IMR-90 (cell line): ENCODE data around the gene DLG5. TPM values are rescaled to one million over a fixed set of nuclear protein-coding genes. Genes with fewer than 3 reads are reported as not detected.

ENCODE experiments used
- ATAC-seq: fragments of 200-7000 bp; cut with Tn5 transposase; 2 replicates; pipeline ENCODE4 v1.9.1; 2020; ENCODE audit warnings: low read depth, mild to moderate bottlenecking, moderate library complexity
- BruUV-seq: library from RNA; stranded (reverse); fragments of 400-500 nt; replicated peaks from 2 replicates; lab custom pipeline; 2021; lab: Mats Ljungman, UMichigan
- CTCF ChIA-PET: fragments of 300-600 bp; formaldehyde crosslinking; extraction: SDS; loops from one replicate; lab custom pipeline; 2021; ENCODE audit warnings: antibody characterized with exemption; lab: Yijun Ruan, JAX
- POLR2A ChIA-PET: fragments of 300-600 bp; sonication (Branson Sonifier 250); formaldehyde crosslinking; loops from one replicate; lab custom pipeline; 2022; ENCODE audit warnings: antibody characterized with exemption; ENCODE audit not compliant: unreplicated experiment; lab: Charles Lee
- DNase-seq: peaks from one replicate; pipeline ENCODE4 v3.0.0; 2013
- H2AFZ ChIP-seq: replicated peaks from 2 replicates; pipeline ENCODE3; 2013; ENCODE audit warnings: low read length, mild to moderate bottlenecking; ENCODE audit not compliant: poor library complexity
- H2AK5ac ChIP-seq: 2 replicates; pipeline ENCODE4 v1.6.1; 2013; ENCODE audit warnings: low read depth, low read length, inconsistent platforms
- H2AK9ac ChIP-seq: replicated peaks from 2 replicates; pipeline ENCODE3; 2013; ENCODE audit warnings: mild to moderate bottlenecking, low read depth, low read length, moderate library complexity; ENCODE audit not compliant: poor library complexity
- H2BK120ac ChIP-seq: 2 replicates; pipeline ENCODE4 v1.6.1; 2013; ENCODE audit warnings: low read depth, low read length, inconsistent platforms
- H2BK15ac ChIP-seq: 3 replicates; pipeline ENCODE4 v1.6.1; 2013; ENCODE audit warnings: low read depth, low read length, inconsistent platforms
- H2BK20ac ChIP-seq: 2 replicates; pipeline ENCODE4 v1.6.1; 2013; ENCODE audit warnings: low read depth, mild to moderate bottlenecking, inconsistent platforms, low read length, moderate library complexity
- H2BK5ac ChIP-seq: 2 replicates; pipeline ENCODE4 v1.6.1; 2013; ENCODE audit warnings: mild to moderate bottlenecking, low read depth, low read length, inconsistent platforms; ENCODE audit not compliant: poor library complexity, severe bottlenecking
- H3K14ac ChIP-seq: replicated peaks from 2 replicates; pipeline ENCODE4 v1.6.1; 2013; ENCODE audit warnings: low read depth, low read length, inconsistent platforms
- H3K18ac ChIP-seq: 2 replicates; pipeline ENCODE4 v1.6.1; 2013; ENCODE audit warnings: low read depth, low read length, control low read depth
- H3K23ac ChIP-seq: 2 replicates; pipeline ENCODE4 v1.6.1; 2013; ENCODE audit warnings: low read depth, low read length, inconsistent platforms
- H3K27ac ChIP-seq: 2 replicates; pipeline ENCODE4 v1.5.1; 2013; ENCODE audit warnings: mild to moderate bottlenecking, control low read depth, low read length; ENCODE audit not compliant: insufficient read depth
- H3K27me3 ChIP-seq: 2 replicates; pipeline ENCODE4 v1.6.1; 2013; ENCODE audit warnings: low read length; ENCODE audit not compliant: control insufficient read depth, insufficient read depth
- H3K36me3 ChIP-seq: 2 replicates; pipeline ENCODE4 v1.6.1; 2013; ENCODE audit warnings: low read length, mixed read lengths; ENCODE audit not compliant: control insufficient read depth, insufficient read depth
- H3K4ac ChIP-seq: 2 replicates; pipeline ENCODE4 v1.6.1; 2013; ENCODE audit warnings: low read depth, low read length, inconsistent platforms
- H3K4me1 ChIP-seq: 2 replicates; pipeline ENCODE4 v1.6.1; 2013; ENCODE audit warnings: low read length, mixed read lengths; ENCODE audit not compliant: control insufficient read depth, insufficient read depth
- H3K4me2 ChIP-seq: 2 replicates; pipeline ENCODE4 v1.6.1; 2013; ENCODE audit warnings: low read depth, mild to moderate bottlenecking, control low read depth, low read length, moderate library complexity
- H3K4me3 ChIP-seq: 2 replicates; pipeline ENCODE4 v1.5.1; 2013; ENCODE audit warnings: low read depth, mild to moderate bottlenecking, control low read depth, low read length, moderate library complexity; ENCODE audit not compliant: insufficient read depth
- H3K56ac ChIP-seq: 2 replicates; pipeline ENCODE4 v1.6.1; 2013; ENCODE audit warnings: low read length, inconsistent platforms; ENCODE audit not compliant: insufficient read depth; ENCODE audit errors: extremely low read depth
- H3K79me1 ChIP-seq, 2 experiments: 2 replicates each; pipeline ENCODE4 v1.6.1; 2013; ENCODE audit warnings: low read length in 2 of 2, inconsistent platforms in 1 of 2, low read depth in 1 of 2
- H3K9ac ChIP-seq: 2 replicates; pipeline ENCODE4 v1.6.1; 2013; ENCODE audit warnings: low read depth, low read length, control low read depth
- H3K9me1 ChIP-seq: 2 replicates; pipeline ENCODE4 v1.6.1; 2013; ENCODE audit warnings: low read length, inconsistent platforms; ENCODE audit not compliant: insufficient read depth
- H3K9me3 ChIP-seq: 2 replicates; pipeline ENCODE4 v1.6.1; 2013; ENCODE audit warnings: low read length; ENCODE audit not compliant: control insufficient read depth, insufficient read depth
- H4K20me1 ChIP-seq: 2 replicates; pipeline ENCODE4 v1.6.1; 2013; ENCODE audit warnings: low read length, inconsistent platforms; ENCODE audit not compliant: insufficient read depth
- H4K5ac ChIP-seq: 2 replicates; pipeline ENCODE4 v1.6.1; 2013; ENCODE audit warnings: mild to moderate bottlenecking, low read depth, low read length, control low read depth
- H4K8ac ChIP-seq, 2 experiments: 2 replicates each; pipeline ENCODE4 v1.6.1; 2013; ENCODE audit warnings: low read depth in 2 of 2, low read length in 2 of 2, control low read depth in 1 of 2, inconsistent platforms in 1 of 2
- H4K91ac ChIP-seq: 2 replicates; pipeline ENCODE4 v1.6.1; 2013; ENCODE audit warnings: low read depth, low read length, inconsistent platforms; ENCODE audit not compliant: insufficient read depth
- BHLHE40 ChIP-seq: fragments of 150-350 bp; IDR thresholded peaks from 2 replicates; pipeline ENCODE4 v1.6.1; 2016; ENCODE audit warnings: mild to moderate bottlenecking, low read depth, low read length
- CEBPB ChIP-seq: IDR thresholded peaks from 2 replicates; pipeline ENCODE4 v1.6.1; 2012; ENCODE audit warnings: low read depth, low read length, improper control_type of control experiment
- CHD1 ChIP-seq: IDR thresholded peaks from 2 replicates; pipeline ENCODE4 v1.6.1; 2012; ENCODE audit warnings: low read depth, low read length, improper control_type of control experiment
- FOS ChIP-seq: fragments of 150-350 bp; IDR thresholded peaks from 2 replicates; pipeline ENCODE4 v1.6.1; 2016; ENCODE audit warnings: low read depth, low read length
- MAFK ChIP-seq: IDR thresholded peaks from 2 replicates; pipeline ENCODE4 v1.6.1; 2012; ENCODE audit warnings: low read depth, low read length, improper control_type of control experiment
- MAZ ChIP-seq: IDR thresholded peaks from 2 replicates; pipeline ENCODE4 v1.6.1; 2012; ENCODE audit warnings: low read depth, mild to moderate bottlenecking, low read length, improper control_type of control experiment, moderate library complexity, borderline replicate concordance
- MXI1 ChIP-seq: IDR thresholded peaks from 2 replicates; pipeline ENCODE4 v1.6.1; 2012; ENCODE audit warnings: low read depth, mild to moderate bottlenecking, low read length, moderate library complexity, borderline replicate concordance
- NFE2L2 ChIP-seq: fragments of 150-350 bp; IDR thresholded peaks from 2 replicates; pipeline ENCODE4 v1.6.1; 2016; ENCODE audit warnings: low read depth, mild to moderate bottlenecking, low read length
- POLR2A ChIP-seq: IDR thresholded peaks from 2 replicates; pipeline ENCODE4 v1.6.1; 2012; ENCODE audit warnings: mild to moderate bottlenecking, low read depth, low read length
- RAD21 ChIP-seq: IDR thresholded peaks from 2 replicates; pipeline ENCODE4 v1.6.1; 2012; ENCODE audit warnings: low read length, improper control_type of control experiment
- RCOR1 ChIP-seq: IDR thresholded peaks from 2 replicates; pipeline ENCODE4 v1.6.1; 2012; ENCODE audit warnings: mild to moderate bottlenecking, low read length, improper control_type of control experiment; ENCODE audit not compliant: insufficient replicate concordance
- RFX5 ChIP-seq: IDR thresholded peaks from 2 replicates; pipeline ENCODE4 v1.8.0; 2012; ENCODE audit warnings: low read depth, mild to moderate bottlenecking, low read length, moderate library complexity
- SMC3 ChIP-seq: fragments of 150-350 bp; IDR thresholded peaks from 2 replicates; pipeline ENCODE4 v1.6.1; 2016; ENCODE audit warnings: low read depth, mild to moderate bottlenecking, antibody characterized with exemption, low read length, moderate library complexity
- WGBS, 2 experiments: methylation state at CpG; one replicate each; pipeline versions ENCODE4 v1.1.5 to v1.1.7; 2013; ENCODE audit warnings: missing lambda C conversion rate in 2 of 2; ENCODE audit not compliant: insufficient read length in 1 of 2; ENCODE audit errors: extremely low coverage in 2 of 2; 5-methylcytosine and 5-hydroxymethylcytosine counted together
- dilution Hi-C: fragments of 300-500 bp; cut with HindIII; formaldehyde crosslinking; loops from one replicate; pipeline ENCODE4 v1.14.3; 2018; ENCODE audit warnings: low sequenced_read_pairs; ENCODE audit not compliant: unreplicated experiment
- in situ Hi-C: fragments of 300-500 bp; cut with MboI; formaldehyde crosslinking; loops from 3 replicates; pipeline ENCODE4 v1.14.3; 2019; ENCODE audit warnings: low sequenced_read_pairs, inconsistent platforms, mixed read lengths
- intact Hi-C: fragments of 100-400 bp; cut with micrococcal nuclease; formaldehyde crosslinking; loops from 2 replicates; pipeline ENCODE4 v1.10.0; 2022
- polyA plus RNA-seq, 3 experiments: library from polyadenylated mRNA; depleted of rRNA; stranded (reverse); fragments of >200 nt; gene quantifications; 2 replicates each; pipeline ENCODE4 v1.2.3, GENCODE V29; 2012; ENCODE audit warnings: low replicate concordance in 1 of 3
- total RNA-seq: library from RNA; depleted of rRNA; stranded (reverse); fragments of >200 nt; gene quantifications from 2 replicates; pipeline ENCODE4 v1.2.3, GENCODE V29; 2012
- TF ChIP-seq, protein P1 (sequence below): conservative IDR thresholded peaks from 2 replicates; pipeline ENCODE4 v1.5.1; 2012; ENCODE audit warnings: mild to moderate bottlenecking, low read depth, low read length, improper control_type of control experiment
- TF ChIP-seq, protein P2 (sequence below): fragments of 150-350 bp; IDR thresholded peaks from 2 replicates; pipeline ENCODE4 v1.6.1; 2017; ENCODE audit warnings: mild to moderate bottlenecking, antibody characterized with exemption, low read length, low read depth
- TF ChIP-seq, protein P3 (sequence below): fragments of 150-350 bp; IDR thresholded peaks from 2 replicates; pipeline ENCODE4 v1.6.1; 2016; ENCODE audit warnings: low read depth, mild to moderate bottlenecking, low read length, moderate library complexity, borderline replicate concordance

Gene DLG5
- total and polyA plus RNA-seq, 2 of the 4 experiments (the other 2 are of a cell fraction), result 12.7 to 28.7 TPM

DNA sequence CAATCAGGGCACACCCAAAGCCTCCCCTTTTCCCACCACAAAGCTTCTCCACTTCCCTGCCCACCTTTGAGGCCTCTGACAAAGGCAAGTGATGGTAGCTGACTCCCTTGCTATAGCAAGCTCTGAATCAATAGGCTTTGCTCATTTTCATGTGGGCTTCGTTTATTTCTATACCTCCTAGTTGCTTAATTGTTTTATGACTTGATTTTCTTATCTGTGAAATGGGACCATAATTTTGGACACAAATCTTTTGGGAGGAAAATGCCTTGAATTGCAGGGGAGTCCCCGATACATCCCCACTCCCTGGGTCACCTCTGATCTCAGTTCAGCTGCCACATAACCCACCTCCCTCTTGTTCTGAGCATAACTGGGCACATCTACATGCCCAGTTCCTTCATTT is 13.7 kb upstream of the DLG5 start:
- Histone ChIP-seq H3K79me1 (no peaks in the 10 kb centered on the region), H2BK20ac (peak overlapping the region; percentile 54; the same call in 1 of the 2 replicates), H2AK5ac (peak overlapping the region; percentile 5; the same call in 1 of the 2 replicates), H4K5ac (no peak overlapping the region), H3K4me2 (no peak overlapping the region), H3K9ac (no peak overlapping the region), H3K4me1 (peaks cover 14% of the 10 kb centered on the region), H3K9me3 (no peaks in the 10 kb centered on the region), H3K36me3 (no peaks in the 10 kb centered on the region), H2BK5ac (no peak overlapping the region), H2AK9ac (no peak overlapping the region), H3K4ac (peak overlapping the region; percentile 52), H4K8ac (peak overlapping the region in 1 of 2 experiments; percentile 30; a peak in 1 of 4 replicates), H4K20me1 (peaks cover 2% of the 10 kb centered on the region; the same call in 1 of the 2 replicates), H4K91ac (no peak overlapping the region), H2BK120ac (peak overlapping the region; percentile 29), H3K4me3 (no peak overlapping the region), H3K9me1 (peaks cover 8% of the 10 kb centered on the region), H3K27ac (no peak overlapping the region), H3K18ac (0 out of 2 replicates have a peak overlapping the region, but pooled peaks have one; percentile 8), H3K14ac (peak overlapping the region; percentile 10; the same call in 1 of the 2 replicates), H2BK15ac (0 out of 3 replicates have a peak overlapping the region, but pooled peaks have one; percentile 3), H3K56ac (no peak overlapping the region), H3K23ac (peak overlapping the region; percentile 13; the same call in 1 of the 2 replicates), H3K27me3 (no peaks in the 10 kb centered on the region), H2AFZ (no peak overlapping the region)
- in situ Hi-C loops, result no loop called here
- no TSS peak for BruUV-seq
- no peak for ATAC-seq
- intact Hi-C loops, result no loop called here
- WGBS, 2 experiments, result no CpG with 5 or more reads among the region's 2 CpGs
- POLR2A ChIA-PET, result no interaction called here
- TF ChIP-seq MAZ (no peak), CEBPB (no peak), FOS (no peak), CHD1 (no peak), MAFK (no peak), NFE2L2 (no peak), RCOR1 (no peak), SMC3 (no peak), MXI1 (no peak), POLR2A (no peak), RFX5 (no peak), BHLHE40 (no peak), RAD21 (no peak)
- TF ChIP-seq, protein P1, sequence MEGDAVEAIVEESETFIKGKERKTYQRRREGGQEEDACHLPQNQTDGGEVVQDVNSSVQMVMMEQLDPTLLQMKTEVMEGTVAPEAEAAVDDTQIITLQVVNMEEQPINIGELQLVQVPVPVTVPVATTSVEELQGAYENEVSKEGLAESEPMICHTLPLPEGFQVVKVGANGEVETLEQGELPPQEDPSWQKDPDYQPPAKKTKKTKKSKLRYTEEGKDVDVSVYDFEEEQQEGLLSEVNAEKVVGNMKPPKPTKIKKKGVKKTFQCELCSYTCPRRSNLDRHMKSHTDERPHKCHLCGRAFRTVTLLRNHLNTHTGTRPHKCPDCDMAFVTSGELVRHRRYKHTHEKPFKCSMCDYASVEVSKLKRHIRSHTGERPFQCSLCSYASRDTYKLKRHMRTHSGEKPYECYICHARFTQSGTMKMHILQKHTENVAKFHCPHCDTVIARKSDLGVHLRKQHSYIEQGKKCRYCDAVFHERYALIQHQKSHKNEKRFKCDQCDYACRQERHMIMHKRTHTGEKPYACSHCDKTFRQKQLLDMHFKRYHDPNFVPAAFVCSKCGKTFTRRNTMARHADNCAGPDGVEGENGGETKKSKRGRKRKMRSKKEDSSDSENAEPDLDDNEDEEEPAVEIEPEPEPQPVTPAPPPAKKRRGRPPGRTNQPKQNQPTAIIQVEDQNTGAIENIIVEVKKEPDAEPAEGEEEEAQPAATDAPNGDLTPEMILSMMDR, result no peak
- TF ChIP-seq, protein P2, sequence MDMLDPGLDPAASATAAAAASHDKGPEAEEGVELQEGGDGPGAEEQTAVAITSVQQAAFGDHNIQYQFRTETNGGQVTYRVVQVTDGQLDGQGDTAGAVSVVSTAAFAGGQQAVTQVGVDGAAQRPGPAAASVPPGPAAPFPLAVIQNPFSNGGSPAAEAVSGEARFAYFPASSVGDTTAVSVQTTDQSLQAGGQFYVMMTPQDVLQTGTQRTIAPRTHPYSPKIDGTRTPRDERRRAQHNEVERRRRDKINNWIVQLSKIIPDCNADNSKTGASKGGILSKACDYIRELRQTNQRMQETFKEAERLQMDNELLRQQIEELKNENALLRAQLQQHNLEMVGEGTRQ, result no peak
- TF ChIP-seq, protein P3, sequence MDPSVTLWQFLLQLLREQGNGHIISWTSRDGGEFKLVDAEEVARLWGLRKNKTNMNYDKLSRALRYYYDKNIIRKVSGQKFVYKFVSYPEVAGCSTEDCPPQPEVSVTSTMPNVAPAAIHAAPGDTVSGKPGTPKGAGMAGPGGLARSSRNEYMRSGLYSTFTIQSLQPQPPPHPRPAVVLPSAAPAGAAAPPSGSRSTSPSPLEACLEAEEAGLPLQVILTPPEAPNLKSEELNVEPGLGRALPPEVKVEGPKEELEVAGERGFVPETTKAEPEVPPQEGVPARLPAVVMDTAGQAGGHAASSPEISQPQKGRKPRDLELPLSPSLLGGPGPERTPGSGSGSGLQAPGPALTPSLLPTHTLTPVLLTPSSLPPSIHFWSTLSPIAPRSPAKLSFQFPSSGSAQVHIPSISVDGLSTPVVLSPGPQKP, result no peak
- DNase-seq, result no peak
- CTCF ChIA-PET, result no interaction called here
- dilution Hi-C loops, result no loop called here
